GM21447 (cell line): Measurements from ENCODE around the gene RFFL.
A peak's percentile ranks its signal among the peaks of the same experiment; 100 is the strongest.
"Not testable (repeated sequence)": the region's sequence is repeated elsewhere in the genome, so short reads cannot be mapped to it uniquely, and the experiment has no call there.

Experiments used
- ATAC-seq: cut with Tn5 transposase; IDR thresholded peaks from one replicate; pipeline ENCODE4 v1.9.1; 2021; ENCODE audit not compliant: unreplicated experiment

RFFL gene

DNA sequence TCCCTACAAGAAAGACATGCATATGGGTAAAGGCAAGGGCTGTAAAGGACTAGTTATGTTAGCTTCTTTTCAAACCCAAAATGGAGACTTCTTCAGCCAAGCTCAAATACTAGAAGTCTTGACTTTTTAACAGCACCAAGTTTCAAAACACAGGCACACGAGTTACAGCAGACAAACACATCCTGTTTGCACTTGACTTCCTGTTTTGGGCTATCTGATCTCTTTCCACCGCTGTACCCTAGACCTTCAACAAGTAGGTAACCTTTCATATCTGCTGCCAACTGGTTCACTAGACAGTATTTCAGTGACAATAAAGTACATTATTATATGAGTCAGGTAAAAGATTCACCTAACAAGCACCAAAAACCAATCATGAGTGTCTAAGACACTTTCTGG lies 12.3 kb downstream of the RFFL start:
- peak; percentile 66 for ATAC-seq

DNA sequence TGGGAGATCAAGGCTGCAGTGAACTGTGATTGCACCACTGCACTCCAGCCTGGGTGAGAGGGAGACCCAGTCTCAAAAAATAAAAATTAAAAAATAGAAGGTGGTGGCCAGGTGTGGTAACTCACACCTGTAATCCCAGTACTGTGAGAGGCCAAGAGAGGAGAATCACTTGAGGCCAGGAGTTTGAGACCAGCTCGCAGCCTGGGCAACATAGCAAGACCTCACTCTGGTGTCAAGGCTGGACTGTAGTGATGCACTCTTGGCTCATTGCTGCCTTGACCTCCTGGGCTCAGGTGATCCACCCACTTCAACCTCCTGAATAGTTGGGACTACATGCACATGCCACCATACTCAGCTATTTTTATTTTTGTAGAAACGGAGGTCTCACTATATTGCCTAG lies 13.3 kb downstream of the RFFL start:
- ATAC-seq, result no peak

DNA sequence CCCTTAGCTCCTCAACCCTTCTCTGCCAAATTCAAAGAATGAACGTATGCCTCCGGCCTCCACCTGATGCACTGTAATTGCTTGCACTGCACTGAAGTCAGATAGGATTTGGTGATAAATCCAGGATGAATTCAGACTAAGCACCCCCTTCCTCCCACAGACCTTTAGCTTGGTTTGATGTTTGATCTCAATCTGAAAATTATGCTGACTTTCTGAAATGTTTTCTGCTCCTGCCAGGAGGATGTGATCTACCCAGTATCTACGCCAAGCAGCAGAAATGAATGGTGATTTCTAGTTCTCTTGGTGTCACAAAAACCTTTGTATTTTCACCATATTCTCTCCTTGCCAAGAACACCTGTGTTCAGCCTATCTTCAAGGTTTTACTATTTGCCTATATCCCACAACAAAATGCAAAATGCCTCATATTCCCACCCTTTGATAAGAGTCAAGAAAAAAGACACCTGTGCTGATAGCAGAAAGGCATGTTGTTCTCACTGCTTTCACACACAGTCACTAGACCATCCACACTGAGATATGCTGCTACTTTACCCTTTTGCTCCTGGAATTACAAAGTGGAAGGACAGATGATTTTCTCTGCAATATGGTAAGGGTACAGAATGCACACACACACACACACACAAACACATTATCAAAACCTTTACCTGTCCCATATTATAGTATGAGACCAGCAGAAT lies 14.7 kb downstream of the RFFL start:
- ATAC-seq, result no peak

DNA sequence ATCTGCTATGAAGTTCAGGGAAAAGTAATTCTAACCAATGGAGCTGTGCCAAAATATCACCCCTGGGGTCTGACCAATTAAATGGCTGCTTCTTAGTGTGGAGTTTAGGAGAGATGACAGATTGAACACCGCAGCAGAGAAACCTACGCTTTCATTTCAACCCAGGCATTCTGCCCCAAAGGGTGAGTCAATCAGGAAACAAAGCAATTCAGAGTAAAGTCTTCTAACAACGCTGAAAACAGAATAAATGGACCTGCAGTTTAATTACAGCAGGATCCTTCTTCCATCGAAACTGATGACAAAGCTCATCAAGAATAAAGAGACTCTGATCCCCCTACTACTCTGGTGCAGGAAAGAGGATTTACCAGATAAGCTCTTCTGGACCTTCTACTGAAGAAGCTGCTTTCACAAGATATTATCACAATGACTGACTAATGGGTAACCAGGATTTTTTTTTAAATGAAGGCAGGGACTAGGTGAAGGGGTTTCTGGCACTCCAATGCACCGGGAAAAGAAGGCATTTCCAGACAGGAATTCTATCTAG lies 16.7 kb downstream of the RFFL start:
- no peak for ATAC-seq

DNA sequence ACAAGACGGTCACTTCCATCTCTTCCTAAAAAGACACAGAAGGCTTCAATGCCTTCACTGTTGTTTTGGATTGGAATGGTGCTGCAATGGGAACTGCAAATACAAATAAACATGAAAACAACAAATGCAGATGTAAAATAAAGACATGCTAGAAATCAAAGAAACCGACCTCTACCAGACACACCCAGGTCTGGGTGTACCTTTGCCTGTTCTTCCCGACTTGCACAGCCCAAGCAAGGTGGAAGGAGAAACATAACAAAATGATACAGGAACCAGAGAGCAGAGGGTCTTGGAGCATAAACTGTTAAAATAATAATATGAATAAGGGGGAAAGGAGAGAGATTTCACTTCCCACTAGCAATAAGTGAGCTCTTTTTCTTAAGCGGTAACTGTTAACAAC lies 17.3 kb downstream of the RFFL start:
- ATAC-seq, result no peak

DNA sequence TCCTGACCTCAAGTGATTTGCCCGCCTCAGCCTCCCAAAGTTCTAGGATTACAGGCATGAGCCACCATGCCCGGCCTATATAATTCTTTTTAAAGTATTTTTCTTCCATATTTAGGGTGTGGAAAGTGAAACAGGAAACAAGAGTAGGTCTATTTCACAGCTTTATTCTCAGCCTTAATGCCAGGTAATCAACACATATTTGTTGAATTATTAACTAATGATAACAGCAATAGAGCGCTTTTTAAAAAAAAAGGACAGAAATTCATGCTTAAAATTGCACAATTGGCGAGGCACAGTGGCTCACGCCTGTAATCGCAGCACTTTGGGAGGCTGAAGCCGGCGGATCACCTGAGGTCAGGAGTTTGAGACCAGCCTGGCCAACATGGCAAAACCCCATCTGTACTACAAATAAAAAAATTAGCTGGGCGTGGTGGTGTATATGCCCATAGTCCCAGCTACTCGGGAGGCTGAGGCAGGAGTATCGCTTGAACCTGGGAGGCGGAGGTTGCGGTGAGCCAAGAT lies 18.0 kb downstream of the RFFL start:
- not testable (repeated sequence) for ATAC-seq

DNA sequence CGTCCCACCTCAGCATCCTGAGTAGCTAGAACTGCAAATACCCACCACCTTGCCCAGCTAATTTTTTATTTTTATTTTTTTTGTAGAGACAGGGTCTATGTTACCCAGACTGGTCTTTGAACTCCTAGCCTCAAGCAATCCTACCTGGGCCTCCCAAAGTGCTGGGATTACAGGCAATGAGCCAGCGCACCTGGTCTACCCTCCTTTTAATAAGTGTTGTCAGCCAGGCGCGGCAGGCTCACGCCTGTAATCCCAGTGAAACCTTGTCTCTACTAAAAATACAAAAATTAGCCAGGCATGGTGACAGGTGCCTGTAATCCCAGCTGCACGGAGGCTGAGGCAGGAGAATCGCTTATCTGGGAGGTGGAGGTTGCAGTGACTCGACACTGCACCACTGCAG lies 19.3 kb downstream of the RFFL start:
- no peak for ATAC-seq

DNA sequence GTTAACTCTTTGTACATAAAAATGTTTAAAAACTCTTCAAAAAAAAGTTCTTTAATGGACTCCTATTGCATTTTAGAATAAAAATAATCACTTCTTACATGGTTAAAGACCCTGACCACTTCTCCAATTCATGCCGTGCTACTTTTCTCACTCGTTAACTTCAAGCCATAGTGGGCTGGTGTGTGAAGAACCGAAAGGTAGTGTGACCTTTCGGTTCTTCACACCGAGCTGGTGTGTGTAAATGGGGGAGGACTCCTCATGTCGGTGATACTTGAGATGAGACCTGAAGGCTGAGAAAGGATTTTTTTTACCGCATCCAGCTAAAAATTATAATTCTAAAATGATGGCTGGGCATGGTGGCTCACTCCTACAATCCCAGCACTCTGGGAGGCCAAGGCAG lies 22.1 kb downstream of the RFFL start:
- no peak for ATAC-seq

DNA sequence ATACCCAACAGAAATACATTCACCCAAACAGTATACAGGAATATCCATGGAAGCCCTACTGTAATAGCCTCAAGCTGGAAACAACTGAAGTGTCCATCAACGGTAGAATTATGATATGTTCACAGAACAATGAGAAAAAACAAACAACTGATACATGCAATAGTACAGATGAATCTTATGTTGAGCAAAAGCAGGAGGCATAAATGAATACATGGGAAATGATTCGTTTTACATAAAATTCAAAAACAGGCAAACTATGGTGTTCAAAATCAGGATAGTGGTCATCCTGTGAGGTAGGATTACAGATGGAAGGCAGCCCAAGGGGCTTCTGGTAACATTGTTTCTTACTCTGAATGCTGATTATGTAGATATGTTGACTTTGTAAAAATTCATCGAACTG lies 25.1 kb downstream of the RFFL start:
- ATAC-seq, result no peak

DNA sequence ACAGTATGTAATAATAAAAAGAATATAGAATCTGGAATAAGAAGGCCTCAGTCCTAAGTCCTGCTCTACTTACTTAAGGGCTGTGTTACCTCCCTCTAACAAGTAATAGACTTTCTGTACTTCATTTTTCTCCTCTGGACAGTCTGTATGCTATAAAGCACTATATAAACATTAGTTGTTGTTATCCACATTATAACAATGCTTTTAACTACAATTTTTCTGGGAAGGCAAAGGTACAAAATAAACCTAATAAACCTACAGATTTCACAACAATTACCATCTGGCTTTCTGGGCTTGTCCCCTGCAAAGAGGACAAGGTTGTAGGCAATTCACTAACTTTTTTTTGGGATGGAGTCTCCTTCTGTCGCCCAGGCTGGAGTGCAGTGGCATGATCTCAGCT lies 32.7 kb downstream of the RFFL start:
- ATAC-seq, result no peak

DNA sequence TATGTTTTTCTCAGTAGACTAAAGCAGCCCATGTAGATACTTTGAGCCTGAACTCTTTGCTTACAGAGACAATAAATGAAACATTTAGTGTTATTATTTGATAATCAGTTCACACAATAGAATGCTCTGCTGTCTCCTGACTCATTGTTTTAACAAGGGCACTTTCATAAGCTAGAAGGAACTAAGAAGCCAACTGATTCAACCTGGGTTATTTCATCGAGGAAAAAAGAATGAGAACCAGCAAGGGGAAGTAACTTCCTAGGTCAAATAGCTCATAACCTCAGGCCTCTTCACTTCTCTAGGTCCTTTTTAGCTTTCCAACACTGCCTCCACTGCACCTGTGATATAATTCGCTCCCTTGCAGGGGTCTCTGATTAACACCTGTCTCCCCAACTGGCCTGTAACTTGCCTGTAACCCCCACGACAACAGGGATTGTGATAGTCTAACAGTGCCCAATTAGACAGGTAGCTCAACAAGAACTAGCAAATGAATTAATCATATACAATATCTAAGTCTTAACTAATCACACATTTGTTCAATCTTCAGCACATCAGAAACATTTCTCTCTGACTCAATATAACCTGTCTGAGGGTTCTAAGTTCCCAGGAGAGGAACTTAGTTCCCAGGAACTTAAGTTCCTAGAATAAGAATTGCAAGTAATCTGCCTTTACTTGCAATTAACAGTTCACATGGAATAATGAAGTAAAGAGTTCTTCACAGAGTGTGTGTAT lies 34.8 kb downstream of the RFFL start:
- ATAC-seq, result no peak

DNA sequence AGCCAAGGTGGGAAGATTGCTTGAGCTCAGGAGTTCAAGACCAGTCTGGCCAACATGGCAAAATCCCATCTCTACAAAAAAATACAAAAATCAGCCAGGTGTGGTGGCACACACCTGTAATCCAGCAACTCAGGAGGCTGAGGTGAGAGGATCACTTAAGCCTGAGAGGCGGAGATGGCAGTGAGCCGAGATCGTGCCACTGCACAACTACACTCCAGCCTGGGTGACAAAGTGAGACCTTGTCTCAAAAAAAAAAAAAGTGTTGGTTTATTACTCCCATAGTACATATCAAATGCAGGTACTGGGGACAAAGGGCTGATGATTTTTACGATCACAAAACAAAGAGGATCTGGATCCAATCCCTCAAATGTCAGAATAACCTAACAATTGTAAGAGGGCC lies 35.4 kb downstream of the RFFL start:
- not testable (repeated sequence) for ATAC-seq

DNA sequence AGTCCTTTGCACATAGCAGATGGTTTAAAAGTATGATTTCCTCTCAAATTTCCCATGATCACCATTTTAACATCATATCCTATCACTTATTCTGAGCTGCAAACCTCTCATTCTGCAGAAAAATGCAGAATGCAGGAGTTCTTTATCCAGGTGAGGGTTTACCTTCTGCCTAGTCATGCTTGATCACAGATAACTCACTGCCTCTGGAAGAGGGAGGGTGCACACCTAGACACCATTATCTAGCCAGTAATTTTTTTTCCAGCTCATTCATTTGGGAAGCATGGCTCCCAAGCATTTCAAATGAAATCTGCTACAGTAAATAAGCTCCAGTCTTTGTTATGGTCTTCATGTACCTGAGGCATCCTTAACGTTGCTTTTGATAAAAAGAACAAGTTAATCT lies 38.0 kb downstream of the RFFL start:
- no peak for ATAC-seq

DNA sequence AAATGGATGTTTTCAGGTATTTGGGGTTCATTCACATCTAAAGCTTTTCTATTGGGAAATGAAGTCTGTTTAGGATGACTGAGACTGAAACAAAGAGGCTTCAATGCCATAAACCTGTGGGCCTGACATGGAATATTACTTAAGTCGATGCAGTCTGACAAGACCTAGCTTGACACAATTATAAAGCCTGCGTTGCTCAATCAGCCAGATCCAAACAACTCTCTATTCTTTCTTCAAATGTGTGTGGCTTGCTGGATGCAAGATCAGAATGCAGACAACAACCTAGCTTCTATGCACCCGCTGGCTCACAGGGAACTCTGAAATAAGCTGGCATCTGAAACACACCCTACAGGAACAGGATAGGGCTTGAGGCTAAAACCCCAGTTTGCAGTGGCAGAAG lies 40.0 kb downstream of the RFFL start:
- ATAC-seq, result no peak

DNA sequence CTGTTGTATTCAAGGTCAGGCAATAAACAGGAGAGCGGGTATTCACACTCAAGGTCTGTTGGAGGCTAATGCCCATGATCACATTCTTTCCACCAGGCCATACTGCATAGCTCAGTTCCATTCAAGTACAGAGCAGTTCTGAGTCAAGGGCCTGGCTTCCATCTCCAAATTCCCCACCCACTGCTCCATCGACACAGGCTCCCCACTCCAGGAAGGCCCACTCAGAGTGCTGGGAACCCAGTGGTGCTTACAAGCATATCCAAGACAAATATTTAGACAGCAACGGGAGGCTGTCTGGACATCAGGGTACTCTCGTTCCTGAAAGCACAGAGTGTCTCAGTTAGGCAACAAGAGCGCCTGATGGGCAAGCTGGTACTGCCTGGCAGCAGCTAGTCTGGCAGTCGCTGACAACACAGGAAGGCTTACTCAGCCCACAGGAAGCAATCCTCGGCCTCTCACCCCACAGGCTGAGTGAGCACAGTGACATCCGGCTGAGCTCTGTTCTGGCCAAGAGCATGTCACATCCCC lies 40.9 kb downstream of the RFFL start:
- ATAC-seq, result no peak

DNA sequence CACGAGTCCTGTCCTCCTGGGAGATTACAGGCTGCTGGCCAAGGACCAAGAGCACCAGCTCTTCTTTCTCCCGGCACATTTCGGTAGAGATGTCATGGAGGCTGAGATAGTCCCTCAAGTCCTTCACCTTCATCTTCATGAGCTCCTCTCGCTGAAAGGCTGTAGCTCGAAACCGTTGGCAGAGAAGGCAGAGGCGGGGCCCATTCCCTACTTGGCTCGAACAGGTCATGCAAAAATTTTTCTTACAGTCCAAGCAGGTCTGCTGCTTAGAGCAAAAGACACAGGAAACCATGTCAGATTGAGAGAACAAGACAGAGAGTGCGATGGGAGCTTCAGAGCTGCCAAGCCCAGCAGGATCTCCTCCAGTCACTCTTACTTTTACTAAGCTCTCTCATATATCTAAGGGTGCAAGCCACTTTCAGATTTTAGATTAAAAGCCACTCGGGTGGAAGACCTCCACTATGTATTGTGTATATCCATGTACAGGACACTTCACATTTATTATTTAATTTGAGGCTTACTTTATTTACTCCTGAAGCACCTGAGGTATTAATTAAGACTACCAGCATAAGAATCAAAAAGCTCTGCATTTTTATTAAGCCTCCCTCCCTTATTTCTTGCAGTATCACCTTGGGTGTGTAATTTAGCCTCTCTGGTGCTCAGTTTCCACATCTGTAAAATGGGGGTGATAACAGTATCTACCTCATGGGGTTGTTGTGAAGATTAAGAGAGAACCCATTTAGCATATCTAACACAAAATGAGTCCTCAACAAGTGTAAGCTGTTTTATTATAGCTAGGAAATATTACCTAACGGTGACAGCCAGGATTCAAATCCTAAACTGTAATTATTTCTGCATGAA lies 41.8 kb downstream of the RFFL start:
- no peak for ATAC-seq

DNA sequence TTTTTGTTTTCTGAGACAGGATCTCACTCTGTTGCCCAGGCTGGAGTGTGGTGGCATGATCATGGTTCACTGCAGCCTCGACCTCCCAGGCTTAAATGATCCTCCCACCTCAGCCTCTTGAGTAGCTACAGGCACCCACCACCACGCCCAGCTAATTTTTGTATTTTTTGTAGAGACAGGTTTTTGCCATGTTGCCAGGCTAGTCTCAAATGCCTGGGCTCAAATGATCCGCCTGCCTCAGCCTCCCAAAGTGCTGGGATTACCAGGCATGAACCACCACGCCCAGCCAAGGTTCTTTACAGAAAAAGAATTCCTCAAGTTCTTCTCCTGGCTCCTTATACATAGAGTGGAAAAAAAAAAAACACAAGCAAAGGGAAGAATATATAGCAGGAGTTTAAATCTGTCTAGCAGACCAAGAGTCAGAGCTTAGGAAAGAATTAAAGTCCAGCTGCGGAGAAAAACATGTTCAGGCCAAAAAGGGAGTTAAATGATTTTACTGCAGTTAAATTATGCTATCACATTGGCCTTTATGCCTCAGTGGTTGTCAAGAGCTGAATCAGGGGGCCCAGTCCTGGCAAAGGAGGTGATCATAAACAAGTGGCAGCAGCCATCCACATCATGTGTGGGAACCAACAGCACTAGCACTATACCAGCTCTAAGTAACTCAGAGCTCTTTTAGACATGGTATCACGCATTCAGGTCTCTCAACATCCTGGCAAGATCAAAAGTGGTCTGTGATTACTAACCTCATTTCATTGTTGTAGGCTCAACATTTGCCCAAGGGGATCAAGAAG lies 43.9 kb downstream of the RFFL start:
- no peak for ATAC-seq

DNA sequence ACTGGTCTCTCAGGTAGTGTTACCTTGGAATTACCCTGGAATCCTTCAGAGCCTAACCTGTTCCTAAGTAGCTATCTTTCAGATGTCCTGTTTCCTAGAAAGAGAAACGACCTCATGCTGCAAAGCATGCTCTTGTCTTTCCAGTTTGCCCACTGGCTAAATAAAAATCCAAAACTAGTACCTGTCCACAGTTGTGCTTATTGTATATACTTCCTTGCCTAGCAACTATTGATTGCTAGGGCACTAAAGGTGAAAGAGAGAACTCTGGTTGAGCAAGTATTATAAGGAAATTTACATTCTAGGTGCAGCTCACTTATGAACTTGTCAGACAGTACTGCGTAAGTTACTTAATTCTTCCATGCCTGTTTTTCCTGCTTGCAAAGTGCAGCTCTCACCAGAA lies 44.7 kb downstream of the RFFL start:
- ATAC-seq, result no peak

DNA sequence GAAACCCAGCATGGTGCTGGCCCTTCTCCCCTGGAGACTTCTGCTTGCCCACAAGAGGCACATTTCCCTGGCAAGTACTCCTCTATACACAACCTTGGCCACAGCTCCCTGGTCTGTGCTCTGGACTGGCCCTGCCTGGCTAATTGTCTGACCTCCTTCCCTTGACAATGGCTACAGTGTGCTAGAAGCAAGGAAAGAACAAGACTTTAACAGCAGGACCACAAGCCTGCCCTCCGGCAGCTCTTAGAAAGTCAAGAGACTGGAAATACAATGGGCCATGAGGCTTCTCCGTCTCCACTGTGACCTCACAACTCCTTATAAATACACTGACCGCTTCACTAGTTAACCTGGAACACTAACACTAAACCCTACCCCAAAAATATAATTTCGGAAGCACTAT lies 46.5 kb downstream of the RFFL start:
- no peak for ATAC-seq

DNA sequence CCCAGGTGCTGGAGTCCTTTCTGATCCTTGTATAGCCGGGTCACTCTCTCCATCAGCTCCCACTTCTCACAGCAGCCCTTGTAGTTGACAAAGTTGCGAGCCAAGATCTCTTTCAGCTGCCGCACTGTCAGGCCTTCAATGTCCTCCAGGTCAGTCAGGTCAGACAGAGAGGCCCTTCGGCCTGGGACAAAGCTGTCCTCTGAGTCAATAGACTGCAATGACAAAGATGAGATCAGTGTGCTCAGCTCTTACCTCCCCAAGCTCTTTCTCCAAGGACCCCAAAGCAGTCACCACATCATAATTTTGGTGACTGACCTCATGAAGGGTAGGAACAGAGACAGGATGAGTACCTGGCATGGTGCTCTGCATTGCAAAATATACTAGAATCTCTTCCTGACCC lies 47.1 kb downstream of the RFFL start:
- no peak for ATAC-seq
